NCI-H524 (cell line): ENCODE measurements around the gene LTF.
A peak's percentile ranks its signal among the peaks of the same experiment; 100 is the strongest.
"Not testable (repeated sequence)": the region's sequence is repeated elsewhere in the genome, so short reads cannot be mapped to it uniquely, and the experiment has no call there.

Experiments used
- DNase-seq, 2 experiments: peaks; one replicate each; lab custom pipeline; 2025; lab: John Stamatoyannopoulos, UW

LTF gene

DNA sequence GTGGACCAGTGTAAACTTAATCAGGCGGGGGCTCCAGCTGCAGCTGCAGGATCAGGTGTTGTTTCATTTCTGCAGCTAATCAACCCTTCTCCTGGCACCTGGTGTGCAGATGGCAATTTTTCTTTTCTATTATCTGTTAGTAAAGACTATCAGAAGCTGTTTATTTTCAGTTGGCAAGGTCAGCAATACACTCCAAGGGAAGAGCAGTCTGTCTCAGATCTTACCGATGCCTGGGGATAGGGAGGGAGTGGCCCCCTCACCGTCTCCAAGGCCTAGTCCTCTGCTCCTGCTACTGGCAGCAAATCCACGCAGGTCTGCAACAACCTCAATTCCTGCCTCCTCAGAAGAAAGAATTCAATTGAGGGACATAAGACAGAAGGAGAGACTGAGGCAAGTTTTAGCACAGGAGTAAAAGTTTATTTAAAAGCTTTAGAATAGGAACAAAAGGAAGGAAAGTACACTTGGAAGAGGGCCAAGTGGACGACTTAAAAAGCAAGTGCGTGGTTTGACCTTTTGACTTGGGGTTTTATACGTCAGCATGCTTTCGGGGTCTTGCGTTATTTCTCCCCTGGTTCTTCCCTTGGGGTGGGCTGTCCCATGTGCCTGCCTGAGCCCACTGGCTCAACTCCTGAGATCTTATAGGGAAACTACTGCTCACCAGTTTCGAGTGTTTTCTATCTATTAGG, 48.4 kb downstream of the LTF start:
- peak; percentile 49 to 87 for DNase-seq

DNA sequence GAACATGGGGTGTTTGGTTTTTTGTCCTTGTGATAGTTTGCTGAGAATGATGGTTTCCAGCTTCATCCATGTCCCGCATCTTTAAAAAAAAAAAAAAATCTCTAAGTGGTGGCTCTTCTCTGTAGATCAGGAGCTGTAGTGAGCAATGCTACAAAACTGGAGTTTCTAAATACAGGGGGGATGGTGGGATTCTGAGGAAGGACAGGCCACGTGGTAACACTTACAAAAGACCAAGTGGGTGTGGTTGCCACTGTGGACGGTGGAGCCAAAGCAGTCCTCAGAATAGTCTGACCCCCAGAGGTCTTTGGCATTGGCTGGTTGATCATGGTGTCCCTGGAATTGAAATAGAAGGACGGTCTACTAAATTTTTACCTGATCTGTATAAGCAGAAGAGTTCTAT, 50.0 kb downstream of the LTF start:
- DNase-seq = no peak

DNA sequence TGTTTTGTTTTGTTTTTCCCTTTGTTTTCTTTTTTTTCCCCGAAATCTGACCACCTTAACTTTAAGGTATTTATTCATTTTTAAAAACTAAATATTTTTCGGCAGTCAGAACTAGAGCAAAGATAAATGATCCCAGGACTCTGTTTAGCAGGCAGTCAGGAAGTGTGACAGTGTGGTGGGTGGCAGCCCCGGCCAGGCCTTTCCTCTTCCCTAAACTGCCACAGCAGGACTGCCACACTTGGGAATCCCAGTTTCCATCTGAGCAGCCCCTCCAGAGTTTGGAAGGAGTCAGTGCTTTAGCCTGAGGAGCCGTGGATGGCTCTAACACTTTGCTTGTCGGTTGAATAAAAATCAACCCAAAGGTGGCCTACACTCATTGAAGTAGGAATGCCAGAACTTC, 50.8 kb downstream of the LTF start:
- no peak for DNase-seq

DNA sequence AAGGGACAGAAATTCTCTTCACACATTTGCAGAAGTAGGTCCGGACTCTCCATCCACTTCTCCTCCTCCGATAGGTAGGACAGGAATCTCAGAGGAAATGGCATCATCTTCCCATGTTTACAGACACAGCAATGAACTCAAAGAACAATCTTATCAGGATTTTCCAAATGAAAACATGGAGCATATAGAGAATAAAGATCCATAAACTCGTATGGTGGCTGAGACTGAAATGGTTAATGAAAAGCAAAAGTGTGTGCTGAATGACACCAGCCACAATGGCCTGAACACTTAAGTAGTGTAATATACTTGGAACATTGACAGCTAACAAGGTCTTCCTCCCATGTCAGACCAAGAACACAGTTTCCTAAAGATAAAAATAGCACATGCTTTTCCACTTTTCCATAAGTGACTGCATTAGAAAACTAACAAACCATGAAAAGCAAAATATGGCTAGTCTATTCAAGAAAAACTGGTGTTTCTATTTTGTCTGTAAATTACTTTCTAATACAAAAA, 51.9 kb downstream of the LTF start:
- no peak for DNase-seq

DNA sequence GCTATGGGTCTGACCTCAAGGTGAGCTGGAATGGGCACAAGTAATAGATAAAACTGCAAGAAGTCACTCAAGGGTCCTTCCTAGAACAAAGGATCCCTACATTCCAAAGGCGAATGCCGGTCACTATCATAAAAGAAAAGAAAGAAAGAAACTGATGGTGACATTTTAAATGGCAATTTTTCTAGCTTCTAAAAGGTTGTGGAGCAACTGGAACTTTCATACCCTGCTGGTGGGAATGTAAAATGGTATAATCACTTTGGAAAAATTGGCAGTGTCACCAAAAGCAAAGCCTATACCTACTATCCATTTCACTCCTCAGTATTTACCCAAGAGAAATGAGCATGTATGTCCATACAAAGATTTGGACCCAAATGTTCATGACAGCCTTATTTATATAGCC, 53.4 kb downstream of the LTF start:
- no peak for DNase-seq

DNA sequence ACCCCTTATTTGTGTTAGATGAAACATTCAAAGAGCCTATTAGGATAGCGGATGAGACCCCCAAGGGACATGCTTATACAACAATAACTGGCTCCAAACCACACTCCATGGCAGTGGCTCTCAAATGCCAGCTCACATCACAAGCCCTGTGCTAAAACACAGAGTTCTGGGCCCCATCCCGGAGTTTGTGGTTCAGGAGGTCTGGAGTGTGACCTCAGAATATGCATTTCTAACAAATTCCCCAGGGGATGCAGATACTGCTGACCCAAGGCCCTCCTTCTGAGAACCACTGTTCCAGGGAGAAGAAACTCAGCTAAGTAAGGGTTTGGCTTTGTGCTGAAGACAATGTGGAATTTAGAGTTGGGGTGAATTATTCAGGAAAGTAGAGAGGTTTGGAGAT, 54.0 kb downstream of the LTF start:
- DNase-seq = no peak

DNA sequence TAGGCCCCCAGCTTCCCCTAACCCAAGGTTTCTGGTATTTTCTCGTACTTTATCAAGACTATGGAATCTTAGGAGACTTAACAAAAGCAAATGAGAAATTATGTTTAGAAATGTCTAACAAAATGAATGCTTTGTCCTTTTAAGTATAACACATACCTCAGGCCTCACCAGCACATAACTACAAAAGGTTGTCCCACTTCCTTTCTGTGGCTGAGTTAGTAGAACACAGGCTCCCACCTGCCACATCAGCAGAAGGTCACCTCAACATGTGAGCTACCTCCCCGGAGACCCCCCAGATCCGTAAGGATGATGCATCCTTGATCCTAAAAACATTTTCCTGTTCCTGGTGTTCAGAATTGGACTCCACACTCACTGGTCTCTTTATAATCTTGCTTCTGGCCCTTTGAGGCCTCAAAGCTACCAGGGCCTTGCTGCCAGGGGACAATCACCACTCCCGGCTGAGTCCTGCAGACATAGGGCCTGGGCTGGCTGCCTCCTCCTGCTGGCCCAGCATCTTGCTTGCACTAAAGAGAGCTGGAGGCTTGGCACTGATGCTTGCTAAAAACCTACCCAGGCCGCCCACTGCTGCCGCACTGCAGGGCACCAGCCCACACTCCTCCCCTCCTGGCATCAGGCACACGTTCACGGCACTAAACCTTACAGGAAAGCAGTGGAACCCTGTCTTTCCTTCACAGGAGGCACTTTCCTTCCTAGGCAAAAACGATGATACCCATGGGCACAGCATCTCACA, 54.8 kb downstream of the LTF start:
- no peak for DNase-seq

DNA sequence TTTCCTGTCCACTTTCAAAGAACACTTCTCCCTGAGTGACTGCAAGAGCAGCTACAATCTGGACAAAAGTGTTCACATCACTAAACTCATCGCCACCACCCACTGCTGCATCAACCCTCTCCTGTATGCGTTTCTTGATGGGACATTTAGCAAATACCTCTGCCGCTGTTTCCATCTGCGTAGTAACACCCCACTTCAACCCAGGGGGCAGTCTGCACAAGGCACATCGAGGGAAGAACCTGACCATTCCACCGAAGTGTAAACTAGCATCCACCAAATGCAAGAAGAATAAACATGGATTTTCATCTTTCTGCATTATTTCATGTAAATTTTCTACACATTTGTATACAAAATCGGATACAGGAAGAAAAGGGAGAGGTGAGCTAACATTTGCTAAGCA, 55.9 kb downstream of the LTF start:
- no peak for DNase-seq

DNA sequence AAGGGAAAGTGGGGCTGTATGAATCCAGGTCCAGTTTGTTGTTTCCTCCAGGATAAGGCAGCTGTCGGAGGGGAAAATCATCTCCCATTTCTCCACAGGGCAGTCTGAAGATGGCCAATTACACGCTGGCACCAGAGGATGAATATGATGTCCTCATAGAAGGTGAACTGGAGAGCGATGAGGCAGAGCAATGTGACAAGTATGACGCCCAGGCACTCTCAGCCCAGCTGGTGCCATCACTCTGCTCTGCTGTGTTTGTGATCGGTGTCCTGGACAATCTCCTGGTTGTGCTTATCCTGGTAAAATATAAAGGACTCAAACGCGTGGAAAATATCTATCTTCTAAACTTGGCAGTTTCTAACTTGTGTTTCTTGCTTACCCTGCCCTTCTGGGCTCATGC, 56.7 kb downstream of the LTF start:
- DNase-seq = no peak

DNA sequence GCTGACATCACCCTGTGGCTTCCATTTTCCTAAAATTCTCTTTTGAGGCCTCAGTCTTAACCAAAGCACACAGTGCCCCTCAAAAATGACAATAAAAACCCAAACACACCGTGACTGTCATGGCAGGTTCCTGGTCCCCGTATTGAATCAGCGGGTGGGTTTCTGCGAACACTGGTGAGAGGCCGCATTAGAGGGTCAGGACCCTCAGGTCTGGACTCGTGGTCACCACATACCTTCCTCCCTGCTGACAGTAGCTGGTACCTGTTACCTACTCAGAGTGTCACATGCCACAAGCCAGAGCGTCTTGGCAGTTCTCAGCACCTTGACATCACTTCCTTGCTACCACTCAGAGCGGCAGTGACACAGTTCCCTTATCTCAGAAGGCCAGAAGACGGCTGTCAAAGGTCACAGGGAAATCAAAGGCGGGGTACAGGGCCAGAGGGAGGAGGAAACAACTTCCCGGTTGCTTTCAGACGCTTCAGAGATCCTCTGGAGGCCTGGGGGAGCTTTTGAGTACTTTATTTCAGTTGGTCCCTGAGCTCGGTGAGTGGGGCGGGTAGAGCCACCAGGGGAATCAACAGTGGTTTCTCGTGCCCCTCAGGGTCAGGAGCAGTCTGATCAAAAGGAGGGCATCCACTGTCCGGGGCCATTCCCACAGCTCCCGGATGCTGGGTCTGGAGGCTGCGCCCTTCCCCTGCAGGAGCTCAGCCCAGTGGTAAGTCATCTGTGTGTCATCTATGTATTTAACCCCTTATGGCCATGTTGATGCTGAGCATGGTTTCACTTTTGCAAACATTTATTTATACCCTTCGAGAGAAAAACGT, 57.7 kb downstream of the LTF start, which contains the start of the genes CCR5AS and CCRL2:
Gene CCR5AS (minus strand): TSS at position 279 of the 824 bp plus-strand sequence.
Gene CCRL2 (plus strand): TSS at position 472 of the 824 bp plus-strand sequence. CDS start 821 bp downstream, outside the sequence.
- no peak for DNase-seq

DNA sequence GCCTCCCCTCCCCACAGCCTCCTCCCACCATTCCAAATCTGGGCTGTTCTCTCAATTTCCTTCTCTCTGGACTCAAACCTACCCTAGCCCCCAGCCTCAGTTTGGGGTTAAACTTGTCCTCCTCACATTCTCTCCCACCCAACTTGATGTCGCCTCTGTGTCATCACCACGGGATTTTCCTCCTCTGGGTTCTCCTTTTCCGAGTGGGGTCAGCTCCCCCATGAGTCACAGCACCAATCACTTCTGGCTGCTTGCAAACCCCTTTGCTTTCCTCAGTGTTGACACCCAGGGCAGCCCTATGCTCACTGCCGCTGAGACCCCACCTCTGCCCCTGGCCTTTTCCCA, 58.3 kb downstream of the LTF start:
- no peak for DNase-seq

DNA sequence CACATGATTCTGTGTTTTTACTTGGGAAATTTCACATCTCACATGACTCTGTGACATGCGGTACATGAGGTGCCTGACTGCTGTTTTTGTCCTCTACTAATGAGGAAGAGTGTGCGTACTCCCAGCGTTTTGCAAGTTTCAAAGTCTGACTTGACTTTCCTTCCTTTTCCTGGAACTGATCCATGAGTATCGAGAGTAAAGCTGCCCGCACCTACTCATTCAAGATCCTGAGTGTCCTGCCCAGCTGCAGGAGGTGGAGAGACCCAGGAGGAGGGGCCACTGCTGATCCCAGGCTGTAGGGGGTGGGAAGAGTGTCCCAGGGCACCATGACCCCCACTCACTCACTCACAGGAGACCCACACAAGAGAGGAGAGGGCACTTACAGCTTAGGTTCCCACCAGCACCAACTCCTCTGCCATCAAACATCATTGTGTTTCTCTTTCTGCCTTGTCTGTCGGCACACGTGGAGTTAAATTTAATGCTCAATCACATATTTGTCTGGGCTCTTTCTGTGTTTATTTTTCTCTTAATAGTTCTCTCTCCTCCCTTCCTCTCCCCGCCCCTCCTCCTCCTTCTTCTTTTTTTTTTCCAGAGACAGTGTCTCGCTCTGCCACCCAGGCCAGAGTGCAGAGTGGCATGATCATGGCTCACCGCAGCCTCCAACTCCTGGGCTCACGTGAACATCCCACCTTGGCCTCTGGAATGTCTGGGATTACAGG, 59.2 kb downstream of the LTF start:
- no peak for DNase-seq

DNA sequence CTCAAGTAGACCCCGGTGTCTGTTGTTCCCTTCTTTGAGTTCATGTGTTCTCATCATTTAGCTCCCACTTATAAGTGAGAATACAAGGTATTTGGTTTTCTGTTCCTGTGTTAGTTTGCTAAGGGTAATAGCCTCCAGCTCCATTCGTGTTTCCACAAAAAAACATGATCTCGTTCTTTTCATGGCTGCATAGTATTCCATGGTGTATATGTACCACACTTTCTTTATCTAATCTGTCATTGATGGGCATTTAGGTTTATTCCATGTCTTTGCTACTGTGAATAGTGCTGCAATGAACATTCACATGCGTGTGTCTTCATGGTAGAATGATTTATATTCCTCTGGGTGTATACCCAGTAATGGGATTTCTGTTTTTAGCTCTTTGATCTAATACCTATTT, 61.8 kb downstream of the LTF start:
- not testable (repeated sequence) for DNase-seq

DNA sequence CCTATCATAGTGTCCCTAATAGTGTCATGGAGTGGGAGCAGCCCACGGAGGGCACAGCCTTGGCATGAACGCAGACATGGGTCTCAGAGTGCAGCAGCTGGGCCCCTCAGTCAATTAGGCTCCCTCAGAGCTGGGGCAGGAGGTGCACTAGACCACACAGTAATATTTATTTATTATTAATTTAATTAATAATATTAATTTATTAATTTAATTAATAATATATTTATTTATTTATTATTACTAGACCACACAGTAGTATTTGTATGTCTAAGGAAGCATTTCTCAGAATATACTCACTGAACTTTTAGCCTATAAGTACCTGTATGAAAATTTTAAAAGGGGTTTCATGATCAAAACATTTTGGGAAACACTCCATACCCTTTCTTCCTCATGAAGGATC, 63.1 kb downstream of the LTF start:
- DNase-seq = no peak

DNA sequence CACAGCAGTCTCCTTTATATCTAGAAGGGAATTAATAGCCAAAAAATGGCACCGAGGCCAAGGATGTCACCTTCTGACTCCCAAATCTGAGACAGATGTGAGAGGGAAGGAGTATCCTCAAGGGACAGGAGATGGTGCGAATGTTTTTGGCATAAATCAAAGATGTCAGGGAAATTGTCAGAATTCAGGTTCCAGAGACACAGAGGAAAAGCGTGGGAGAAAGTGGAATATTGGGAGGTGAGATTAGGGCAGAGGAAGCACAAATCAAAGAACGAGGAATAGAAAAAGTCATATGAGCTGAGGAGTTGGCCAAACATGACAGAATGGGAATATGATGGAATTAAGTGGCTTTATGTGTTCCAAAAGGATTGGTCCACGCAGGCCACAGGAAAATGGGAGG, 63.9 kb downstream of the LTF start:
- no peak for DNase-seq

DNA sequence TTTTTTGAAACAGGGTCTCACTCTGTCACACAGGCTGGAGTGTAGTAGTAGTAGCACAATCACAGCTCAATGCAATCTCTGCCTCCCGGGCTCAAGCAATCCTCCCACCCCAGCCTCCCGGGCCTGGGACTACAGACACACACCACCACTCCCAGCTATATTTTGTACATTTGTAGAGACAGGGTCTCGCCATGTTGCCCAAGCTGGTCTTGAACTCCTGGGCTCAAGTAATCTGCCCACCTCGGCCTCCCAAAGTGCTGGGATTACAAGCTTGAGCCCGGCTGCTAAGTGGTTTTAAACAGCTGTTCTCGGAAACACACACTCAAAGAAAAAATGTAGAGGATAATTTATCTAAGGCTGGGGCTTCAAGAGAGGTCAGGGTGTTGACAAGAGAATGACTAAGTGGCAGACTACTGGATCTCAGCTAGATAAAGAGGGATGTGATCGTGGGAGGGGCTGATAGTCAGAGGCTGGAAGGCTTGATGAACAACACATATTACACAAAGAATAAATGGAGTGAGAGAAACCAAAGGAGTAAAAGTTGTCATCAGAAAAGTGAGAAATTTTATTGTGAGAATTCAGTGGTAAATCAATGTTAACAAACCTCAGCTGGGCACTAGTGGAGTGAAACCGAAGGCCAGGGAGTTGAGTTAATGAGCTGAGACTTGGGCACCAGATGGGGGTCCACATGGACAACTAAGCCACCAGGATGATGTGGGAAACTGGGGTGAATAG, 64.5 kb downstream of the LTF start:
- DNase-seq = peak; percentile 48 to 78

DNA sequence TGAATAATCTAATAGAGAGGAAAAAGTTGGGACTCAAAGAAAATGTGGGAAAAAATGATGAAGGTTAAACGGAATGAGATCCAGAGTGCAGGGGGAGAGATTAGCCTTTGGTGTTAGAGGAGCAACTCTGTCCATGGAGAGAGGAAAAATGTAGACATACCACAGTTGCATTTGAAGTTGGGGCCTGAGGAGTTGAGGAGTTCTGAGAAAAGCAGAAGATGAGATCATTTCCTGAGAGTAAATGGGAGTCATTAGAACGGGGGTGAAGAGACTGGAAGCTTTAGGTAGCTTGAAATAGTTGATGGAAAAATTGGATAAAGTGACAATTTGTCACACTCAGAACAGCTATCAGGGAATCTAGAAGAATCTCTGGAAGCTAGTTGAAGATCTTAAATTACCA, 65.1 kb downstream of the LTF start:
- no peak for DNase-seq

DNA sequence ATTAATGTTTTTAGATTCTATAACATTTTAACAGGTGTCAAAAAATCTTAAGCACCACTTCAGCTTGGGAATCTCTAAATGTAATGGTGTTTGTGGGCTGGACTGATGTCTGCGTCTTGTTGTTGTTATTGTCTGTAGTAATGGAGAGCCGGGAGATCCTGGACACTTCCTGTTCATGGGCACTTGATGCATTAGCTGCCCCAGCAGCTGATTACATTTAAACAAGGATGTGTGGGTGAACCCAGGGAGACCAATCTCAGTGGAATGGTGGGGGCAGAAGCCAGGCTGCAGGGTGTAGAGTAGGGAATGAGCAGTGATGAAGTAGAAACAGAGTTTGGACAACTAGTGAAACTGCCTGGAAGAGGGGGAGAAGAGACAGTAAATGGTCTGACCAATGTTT, 65.6 kb downstream of the LTF start:
- no peak for DNase-seq

DNA sequence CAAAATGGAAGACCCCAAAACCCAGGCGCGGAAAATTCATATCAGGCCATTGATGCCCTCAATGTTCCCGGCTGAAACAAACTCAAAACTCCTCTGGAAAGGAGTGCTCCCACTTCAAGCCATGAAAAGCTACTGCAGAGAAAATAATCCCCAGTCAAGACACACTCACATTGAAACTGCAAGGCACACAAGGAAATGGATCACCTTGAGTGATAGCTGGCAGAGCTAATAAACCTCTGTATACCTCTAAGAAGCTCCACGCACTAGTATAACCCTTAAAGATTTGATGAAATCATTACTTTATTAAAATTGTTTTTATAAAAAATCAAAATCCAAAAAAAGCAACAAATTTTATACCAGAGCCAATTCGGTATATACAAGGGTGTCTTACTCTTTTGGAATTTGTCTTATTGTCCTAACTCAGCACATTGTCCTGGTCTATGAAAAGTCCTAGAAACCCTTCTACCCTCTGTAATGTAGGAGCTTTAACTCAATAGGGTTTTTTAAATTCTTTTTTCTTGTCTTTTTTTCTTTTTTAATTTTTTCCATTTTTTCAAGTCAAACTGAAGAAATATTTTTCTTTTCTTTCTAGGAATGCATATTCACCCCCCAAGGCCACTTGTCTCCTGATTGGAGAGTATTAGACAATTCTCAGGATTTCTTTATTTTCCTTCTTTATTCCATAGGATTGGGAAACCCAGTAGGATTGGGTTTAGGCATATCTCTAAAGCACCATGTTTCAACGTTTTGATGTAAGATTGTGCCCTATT, 66.3 kb downstream of the LTF start:
- DNase-seq = no peak

DNA sequence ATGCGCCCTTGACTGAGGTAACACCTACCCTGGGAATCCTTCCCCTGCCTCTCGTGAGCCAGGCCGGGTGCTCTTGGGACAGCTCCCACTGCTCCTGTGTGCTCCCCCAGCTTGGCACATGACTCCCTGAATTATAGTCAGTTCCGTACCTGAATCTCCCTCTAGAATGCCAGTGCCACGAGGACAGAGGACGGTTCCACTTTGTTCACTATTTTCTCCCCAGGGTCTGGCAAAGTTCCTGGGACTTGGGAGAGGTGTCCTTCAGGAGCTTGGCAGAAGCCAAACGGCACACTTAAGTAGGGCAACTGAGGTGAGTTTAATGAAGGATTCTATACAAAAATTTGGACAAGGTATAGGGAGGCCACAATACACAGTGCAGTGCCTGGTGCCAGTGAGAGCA, 67.6 kb downstream of the LTF start:
- DNase-seq = no peak
